HUDEP-2 (cell line): ENCODE data around the gene PERP.
"Not testable (repeated sequence)": the region's sequence is repeated elsewhere in the genome, so short reads cannot be mapped to it uniquely, and the experiment has no call there.

Experiments
- DNase-seq, 76 experiments: peaks; one replicate each; lab custom pipeline; 2025; ENCODE audit not compliant: unreplicated experiment in 76 of 76; lab: John Stamatoyannopoulos, UW

Gene PERP

GRCh38 chr6:138107078-138107751 is at the start of gene PERP:
Gene PERP (minus strand): TSS chr6:138107419. CDS start chr6:138107340, 79 bp downstream.
- peak in 42 of 76 experiments; percentile 7 to 64 (median 37) for DNase-seq

DNA sequence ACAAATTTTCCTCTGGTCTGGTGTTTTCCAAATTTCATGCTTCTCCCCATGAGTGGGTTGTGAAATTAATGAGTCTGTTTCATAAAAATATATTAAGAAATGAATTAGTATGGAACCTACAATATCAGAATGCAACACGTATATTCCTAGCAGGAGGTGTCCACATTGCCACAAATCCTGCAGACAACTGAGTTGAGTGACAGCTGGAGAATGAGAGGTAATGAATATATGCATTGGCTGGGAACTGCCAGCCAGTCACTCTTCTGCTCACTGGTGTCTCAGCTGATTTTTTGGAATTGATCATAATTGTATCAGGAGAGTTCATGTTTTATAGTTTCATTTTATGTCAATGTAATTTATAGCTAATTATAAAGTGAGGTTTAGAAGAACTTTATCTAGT is 48.2 kb upstream of the PERP start:
- DNase-seq, result no peak

- no peak for DNase-seq
Observed at GRCh38 chr6:138146544-138146943, 39.3 kb upstream of the PERP start.

DNA sequence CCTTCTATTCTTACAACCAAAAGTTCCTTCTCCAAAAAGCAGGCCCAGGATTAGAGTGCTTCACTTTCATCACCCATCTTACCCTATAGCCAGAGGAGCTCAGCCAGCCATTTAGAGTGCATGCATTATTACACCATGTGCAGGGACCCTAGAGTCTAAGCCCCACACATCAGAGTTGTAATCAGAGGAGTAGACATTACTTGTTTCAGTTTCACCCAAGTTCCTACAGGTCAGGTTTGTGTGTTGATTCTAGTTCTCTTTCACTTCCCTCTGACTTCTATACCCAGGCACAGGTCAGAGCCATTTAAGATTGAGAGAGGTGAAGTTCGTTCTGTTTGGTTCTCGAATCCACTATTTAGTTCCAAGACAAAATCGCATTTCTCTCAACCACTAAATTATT is 38.2 kb upstream of the PERP start:
- DNase-seq, result no peak

- no peak for DNase-seq
Observed at GRCh38 chr6:138142806-138143205, 35.6 kb upstream of the PERP start.

- peak in 1 of 76 experiments; percentile 6 for DNase-seq
Observed at GRCh38 chr6:138129190-138129589, 22.0 kb upstream of the PERP start.

- no peak for DNase-seq
Observed at GRCh38 chr6:138128096-138128495, 20.9 kb upstream of the PERP start.

DNA sequence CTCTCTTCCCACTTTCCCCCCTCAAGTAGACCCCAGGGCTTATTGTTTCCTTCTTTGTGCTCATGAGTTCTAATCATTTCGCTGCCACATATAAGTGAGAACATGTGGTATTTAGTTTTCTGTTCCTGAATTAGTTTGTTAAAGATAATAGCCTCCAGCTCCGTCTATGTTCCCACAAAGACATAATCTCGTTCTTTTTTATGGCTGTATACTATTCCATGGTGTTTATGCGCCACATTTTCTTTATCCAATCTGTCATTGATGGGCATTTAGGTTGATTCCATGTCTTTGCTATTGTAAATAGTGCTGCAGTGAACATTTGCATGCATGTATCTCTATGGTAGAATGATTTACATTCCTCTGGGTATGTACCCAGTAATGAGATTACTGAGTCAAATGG is 16.9 kb upstream of the PERP start:
- DNase-seq, result no peak

DNA sequence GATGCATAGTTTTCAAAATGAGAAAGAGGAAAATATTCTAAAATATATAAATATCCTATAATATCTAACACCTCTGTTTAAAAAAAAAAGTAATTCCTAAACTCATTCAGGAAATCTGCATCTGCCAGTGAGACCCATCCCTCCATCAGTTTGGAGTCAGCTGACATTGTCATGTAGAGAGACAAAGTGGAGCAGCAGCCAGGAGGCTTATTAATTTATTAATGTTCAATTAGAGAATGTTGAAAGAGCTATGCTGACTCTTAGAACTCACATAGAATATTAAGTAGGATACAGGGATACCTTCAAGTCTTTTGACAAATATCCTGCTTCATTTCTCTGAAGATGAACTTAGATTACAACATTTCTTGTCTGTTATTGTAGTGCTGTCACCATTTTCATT is 12.8 kb upstream of the PERP start:
- no peak for DNase-seq

GRCh38 chr6:138119229-138119628 is 12.0 kb upstream of the PERP start:
- not testable (repeated sequence) for DNase-seq

DNA sequence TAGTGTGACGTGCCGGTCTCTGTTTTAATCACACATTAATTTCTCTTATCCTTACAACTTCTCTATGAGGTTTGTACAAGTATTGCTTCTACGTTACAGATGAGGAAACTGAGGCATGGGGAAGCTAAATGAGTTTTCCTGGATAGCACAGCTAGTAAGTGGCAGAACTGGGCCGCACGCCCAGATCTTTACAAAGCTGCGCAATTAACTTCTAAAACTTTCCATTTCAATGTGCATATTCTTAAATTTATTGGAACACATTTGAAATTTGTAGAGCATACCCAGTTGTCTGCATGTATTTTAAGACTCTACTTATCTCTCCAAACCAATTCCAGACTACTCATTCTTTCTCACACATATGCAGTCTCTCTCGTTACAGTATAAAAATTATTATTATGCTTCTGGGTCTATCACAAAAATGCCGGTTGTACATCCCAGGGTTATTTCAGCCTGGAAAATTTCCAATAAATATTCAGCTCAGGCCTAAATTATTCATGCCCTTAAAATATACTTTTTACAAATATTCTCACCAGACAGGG is 10.2 kb upstream of the PERP start:
- DNase-seq, result no peak

DNA sequence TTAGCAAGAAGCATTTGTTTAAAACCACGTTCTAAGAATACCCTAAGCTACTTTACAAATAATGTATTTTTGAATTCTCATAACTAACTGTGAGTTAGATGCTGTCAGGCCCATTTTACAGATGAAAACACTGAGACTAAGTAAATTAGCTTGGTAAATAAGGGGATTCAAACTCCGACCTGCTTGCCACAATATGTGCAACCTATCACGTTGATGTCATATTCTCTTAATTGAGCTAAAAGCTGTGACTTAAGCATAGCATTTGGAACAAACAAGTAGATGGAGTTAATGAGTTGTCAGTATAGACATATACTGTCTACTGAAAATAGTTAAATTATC is 9.4 kb upstream of the PERP start:
- DNase-seq, result no peak

DNA sequence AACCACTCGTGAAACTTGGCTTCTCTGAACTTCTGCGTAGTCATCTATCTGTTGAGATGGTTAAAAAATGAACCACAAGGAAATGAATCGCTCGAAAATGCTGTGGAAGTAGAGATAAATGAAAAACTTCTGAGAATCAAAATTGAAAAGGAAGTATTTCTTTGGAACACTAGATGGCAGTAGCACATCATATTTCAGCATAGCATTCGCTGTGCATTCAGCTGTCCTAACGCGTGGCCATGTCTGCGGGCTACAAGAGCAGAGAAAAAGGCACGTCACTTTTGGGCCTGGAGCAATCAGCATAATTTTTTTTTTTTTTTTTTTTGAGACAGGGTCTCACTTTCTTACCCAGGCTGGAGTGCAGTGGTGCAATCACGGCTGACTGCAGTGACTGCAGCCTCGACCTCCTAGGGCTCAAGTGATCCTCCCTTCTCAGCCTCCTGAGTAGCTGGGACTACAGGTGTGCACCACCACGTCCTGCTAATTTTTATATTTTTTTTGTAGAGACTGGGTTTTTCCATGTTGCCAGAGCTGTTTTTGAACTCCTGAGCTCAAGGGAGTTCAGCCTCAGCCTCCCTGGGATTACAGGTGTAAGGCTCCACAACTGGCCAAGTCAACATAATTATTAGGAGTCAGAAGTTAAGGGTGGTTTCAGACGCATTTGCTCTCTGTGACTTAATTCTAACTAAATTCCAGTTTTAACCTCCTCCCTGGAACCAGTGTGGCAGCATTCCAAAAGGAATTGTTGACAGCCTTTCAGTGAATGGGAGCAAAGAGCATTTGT is 8.8 kb upstream of the PERP start:
- DNase-seq, result peak in 31 of 76 experiments; percentile 5 to 62 (median 36)

DNA sequence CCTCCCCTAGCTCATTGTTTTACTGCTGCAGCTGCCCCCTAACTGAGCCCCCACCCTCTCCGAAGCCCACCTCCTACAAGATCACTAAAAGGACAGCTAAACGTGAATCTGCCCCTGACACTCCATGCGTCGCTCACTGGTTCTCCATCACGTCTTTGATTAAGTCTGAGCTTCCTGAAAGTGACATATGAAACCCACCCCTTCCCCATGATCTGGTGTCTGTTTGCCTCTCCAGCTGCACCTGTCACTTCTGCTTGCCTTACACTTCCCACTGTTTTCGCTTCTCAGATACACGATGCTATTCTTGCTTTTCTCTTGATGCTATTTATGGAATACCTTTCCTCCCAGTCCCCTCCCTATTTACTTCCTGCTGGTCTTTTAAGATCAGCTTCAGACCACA is 8.0 kb upstream of the PERP start:
- DNase-seq, result no peak

GRCh38 chr6:138113588-138114210 is 6.5 kb upstream of the PERP start:
- no peak for DNase-seq

DNA sequence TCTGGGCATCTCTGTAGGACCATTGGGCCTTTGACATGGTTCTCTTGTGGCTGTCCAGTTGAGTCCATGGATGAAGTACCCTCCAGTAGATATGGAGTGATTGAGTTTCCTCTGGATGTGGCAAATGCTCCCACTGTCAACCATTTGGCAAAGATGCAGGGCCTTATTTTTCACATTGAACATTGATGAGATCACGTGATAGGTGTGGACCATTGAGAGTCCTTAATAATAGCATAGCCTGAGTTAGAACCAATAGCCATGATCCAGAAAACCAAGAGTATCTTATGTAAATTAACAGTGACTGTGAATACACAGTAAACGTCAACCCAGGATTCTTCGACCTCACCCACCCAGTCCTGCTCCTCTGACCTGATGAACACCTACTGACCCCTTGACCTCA is 3.0 kb upstream of the PERP start:
- DNase-seq, result no peak

GRCh38 chr6:138109042-138109997 is 2.1 kb upstream of the PERP start:
- DNase-seq, result peak in 54 of 76 experiments; percentile 10 to 72 (median 50)

DNA sequence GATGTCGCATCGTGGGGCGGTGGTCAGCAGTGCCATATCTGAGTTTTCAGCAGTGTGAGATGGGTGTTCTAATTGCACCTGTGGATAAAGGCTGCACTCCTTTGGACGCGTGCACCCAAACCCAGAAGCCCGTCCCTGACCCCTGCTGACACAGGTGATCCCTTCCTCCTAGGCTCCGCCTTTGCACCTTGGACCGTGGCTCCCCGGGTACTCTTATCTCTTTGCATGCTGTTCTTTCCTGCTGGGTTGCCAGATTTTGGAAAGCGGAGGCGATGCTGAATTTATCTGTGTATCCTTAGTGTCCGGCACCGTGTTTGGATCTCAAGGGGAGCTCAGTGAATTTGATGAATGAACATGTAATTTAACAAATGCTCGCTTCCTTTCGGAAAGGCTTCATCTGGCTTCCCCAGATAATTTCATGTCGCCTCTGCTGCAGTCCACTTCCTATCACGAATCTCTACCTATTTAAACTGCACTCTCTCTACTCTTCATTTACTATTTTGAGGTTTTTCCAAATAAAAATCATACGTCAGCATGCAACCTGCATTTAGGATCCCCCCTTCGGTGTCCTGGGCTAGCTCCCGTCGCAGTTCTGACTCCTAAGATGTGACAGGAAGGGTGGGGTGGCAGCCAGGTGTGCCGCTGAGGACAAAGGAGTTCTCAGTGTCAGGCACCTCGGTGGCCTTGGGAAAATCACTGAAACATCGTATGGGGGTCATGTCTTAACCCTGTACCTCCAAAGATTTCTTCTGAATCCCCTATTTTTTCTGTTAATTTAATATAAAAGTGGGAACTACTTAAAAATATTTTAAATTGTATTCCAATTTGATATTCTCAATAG is 753 bp upstream of the PERP start:
- DNase-seq, result no peak

- no peak for DNase-seq
Observed at GRCh38 chr6:138106665-138107077, 548 bp downstream of the PERP start.
